Measurements from ENCODE around the gene TSPAN9.

TSPAN9 gene

DNA sequence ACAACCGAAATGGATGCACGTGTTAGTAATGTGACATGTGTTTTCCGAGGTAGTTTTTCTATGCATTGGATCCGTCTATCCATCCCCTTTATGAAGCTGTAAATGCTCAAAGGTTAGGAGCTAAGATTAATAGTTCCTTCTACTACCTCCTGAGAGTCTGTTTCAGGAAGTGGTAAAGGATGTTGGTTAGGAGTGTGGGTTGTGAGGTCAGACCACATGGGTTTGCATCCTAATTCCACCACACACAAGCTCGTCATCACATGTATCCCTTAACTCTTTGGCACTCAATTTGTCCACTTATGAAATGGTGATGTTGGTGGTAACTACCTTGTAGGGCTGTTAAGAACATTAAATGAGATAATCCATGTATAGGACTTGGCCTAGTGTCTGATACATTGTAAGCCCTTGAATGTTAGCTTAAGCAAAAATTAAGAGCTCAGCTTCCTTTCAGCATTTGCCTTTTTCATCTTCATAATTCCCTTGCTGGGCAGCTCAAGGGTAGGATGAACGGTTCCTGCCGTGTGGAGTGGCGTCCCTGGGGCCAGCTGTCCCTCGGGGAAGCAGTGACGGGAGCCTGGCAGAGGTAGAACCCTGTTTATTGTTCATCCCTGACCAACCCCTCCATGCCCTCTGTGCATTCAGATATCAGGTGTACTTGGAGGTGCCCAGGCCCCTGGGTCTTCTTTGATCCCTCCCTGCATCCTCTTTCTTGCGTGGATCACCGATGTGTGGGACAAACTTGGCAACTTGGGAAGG lies 52.3 kb downstream of the TSPAN9 start:
- FAIRE-seq: no peak

DNA sequence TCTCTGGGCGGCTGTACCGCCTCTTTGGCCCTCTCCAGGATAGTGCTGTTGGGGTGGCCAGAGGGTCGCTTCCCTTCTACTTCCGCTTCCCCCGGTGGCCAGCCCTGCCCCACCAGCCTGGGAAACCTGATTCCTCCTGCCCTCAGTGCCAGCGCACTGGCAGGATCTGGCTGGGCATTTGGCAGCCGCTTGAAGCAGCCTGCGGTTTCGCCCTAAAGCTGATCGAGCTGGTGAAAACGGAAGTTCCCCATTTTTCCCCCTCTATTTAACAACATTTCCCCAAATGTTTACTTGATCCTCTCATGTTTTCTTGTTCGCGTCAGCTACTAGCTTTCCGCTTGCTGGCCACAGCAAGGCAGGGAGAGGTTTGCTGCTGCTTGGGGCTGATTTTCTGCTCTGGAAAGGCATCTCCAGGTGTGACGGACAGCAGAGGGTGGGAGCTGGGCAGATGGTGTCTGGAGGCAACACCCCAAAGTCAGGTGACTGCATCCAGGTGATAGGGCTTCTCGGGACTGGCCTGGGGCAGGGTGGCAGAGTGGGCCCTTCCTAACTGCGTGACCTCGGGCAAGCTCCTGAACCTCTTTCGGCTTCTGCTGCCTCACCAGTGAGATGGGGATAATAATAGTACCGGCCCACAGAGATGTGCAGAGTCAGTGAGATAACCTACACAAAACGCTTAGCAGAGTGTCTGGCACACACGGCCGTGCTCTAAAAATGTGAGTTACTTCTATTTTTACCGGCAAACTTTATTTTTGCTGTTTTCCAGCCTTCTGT lies 53.1 kb downstream of the TSPAN9 start:
- FAIRE-seq: no peak

DNA sequence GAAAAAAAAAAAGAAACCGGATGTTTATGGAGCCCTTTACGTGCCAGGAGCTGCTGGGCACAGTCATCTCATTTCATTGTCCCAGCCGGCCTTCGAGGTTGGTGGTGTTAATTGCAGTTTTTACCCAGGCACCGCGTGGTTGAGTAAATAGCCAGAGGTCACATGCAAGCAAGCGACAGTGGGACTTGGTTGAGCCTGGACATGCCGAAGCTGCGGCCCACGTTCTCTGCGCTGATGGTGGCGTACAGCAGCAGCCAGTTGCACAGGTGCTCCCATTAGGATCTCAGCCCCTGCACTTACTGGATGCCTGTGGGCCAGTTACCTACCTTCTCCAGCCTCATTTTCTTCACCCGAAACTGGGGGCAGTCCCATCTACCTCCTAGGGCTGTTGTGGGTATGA lies 54.0 kb downstream of the TSPAN9 start:
- no peak for FAIRE-seq

DNA sequence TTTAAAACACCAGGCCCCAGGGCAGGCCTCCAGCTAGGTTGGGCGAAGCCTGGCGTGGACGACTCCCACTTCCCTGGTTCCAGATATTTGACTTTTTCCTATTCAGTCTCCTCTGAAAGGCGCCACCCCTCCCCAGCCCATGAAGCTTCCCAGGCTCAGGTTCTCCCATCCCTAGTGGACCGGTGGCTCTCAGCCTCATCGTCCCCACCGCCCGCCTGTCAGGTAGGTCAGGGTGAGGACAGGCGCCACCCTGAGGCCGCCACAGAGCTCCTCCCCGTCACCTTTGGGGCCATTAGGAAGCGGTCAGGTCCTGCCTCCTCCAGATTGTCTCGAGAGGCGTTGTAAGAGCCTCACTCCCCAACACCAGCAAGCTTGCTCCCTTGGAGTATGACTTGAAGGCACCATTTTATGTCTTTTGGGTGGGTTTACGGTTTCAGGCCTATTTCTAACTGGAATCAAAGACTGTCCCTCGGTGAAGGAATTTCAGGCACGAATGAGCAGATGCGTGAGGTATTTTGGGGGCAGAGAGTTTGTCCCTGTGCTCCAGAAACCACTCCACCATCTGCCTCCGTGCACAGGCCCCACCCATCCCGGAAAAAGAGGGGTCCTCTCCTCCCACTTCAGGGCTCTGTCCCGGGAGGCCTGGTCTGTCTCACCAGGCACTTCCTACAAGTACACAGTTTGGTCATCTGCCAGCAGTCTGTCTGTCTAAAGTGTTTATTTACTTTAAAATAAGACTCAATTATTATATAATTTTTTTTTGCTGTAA lies 55.6 kb downstream of the TSPAN9 start:
- FAIRE-seq: no peak

DNA sequence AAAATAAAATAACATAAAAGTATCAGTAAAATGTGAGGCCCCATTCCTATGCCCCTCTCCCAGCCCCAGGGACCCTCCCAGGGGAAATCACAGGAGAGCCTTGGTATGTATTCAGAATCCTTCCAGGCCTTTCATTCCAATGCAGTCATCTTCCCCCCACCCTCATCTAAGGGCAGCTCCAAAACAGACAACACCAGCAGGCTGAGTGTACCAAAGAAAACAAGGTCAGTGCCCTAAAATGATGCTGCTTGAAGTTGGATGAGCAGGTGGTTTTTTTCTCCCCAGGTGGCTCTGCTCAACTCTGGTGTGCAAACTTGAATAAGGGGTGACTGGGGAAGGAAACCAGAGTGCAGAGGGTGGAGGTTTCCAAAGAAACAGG lies 56.2 kb downstream of the TSPAN9 start:
- FAIRE-seq: no peak

DNA sequence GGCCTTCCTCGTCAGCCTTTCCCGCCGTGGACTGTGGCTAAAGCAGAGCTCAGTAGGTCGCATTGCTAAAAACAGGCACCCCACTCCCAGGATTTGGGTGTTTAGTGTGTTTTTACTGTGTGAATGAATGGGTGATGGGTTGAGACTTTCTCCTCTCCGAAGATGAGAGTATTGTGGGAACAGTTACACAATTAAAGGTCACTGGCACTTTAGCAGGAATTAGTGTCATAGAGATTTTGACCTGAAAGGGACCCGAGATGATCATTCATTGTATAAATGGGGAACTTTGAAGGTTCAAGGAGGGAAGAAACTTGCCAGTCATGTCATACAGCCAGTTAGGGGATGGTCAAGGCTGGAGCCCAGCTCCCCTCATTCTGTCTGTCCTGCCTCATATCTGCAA lies 56.9 kb downstream of the TSPAN9 start:
- FAIRE-seq: no peak

DNA sequence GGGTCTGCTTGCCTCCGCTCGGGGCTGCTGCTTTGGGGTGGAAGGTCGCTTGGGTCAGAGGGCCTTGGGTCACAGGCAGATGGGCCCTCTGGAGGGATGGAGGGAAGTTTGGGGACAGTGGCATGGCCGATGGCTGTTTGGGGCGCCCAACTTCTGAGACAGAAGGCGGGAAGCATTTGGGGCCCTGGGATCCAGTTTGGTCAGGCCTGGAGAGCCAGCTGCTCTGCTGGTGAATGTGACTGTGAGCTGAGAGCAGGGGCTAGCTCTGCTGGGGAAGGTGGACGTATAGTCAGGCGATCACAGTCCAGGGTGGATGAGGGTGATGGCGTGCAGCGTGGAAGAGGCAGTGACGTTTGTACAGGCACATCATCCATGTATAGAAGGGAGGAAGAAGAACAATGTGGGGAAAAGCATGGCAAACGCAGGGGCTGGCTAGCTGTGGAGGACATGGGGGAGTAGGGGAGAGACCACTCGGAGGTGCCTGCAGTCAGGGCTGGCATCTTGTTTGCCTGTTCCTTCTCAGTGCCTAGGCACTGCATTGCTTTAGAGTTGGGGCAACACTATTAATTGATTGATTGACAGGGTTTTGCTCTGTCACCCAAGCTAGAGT lies 57.5 kb downstream of the TSPAN9 start:
- no peak for FAIRE-seq

DNA sequence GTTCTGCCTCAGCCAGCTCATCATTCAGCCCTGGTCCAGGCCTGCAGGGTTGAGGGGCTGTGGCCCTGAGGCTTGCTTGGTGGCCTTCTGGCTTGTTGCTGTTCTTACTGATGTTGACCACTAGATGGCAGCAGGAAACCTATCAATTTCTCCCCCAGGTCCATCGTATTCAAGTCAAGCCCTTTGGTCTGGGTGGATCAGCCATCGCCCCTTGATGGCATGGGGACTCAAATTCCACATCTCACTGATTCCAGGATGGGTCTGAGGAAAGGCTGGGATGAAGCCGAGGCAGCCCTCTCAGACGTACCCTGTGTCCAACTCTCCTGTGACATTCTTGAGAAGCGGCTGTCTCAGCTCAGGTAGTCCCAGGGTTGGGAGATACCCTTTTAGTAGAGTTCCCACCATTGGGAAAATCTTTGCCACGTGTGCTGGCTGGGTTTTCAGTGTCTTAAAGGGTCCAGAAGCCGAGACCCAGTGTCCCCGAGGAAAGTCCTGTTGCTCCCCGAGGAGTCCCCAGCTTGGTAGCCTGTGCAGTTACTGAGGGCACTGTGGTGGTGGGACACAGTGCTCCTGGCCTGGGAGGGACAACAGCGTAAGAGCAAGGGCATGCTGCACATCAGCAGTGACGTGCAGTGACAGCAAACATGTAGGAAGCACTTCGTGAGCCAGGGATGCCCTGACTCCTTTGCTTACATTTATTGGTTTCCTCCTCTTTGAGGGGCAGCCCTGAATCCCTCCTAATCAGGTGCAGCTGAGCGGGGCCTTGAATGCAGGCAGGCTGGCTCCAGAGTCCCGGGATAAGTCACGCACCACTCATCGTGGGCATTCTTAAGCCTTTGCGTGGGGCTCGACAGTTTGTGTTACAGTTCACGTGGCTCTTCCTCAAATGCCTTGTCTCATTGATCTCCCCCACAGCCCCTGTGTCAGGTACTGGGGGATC lies 58.6 kb downstream of the TSPAN9 start:
- FAIRE-seq: no peak

DNA sequence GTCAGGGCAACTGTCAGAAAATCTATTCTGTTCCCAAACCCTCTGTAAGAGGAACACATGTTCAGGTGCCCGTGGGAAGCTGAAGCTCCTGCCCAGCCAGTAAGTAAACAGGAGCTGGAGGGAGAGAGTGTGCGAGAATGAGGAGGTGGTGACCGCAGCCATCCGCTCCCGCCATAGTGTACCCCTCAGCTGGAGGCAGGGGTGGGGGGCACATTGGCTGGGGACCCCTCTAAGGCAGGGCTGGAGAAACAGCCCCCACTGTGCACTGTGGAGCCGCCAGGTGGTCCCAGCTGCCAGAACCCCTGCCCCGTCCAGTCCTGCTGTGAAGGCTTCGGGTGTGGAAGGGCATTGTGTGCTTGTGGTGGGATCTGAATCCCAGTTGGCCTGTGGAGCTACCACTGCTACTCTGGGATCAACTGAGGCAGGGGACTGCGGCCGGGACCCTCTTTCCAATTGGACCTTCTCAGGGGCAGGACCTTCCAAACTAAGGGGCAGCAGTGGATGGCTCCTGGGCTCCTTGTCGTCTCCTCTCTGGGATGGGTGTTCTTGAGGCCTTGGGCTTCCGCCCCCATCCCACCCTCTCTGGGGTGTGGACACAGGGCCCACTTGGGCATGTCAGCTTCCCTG lies 59.6 kb downstream of the TSPAN9 start:
- no peak for FAIRE-seq

DNA sequence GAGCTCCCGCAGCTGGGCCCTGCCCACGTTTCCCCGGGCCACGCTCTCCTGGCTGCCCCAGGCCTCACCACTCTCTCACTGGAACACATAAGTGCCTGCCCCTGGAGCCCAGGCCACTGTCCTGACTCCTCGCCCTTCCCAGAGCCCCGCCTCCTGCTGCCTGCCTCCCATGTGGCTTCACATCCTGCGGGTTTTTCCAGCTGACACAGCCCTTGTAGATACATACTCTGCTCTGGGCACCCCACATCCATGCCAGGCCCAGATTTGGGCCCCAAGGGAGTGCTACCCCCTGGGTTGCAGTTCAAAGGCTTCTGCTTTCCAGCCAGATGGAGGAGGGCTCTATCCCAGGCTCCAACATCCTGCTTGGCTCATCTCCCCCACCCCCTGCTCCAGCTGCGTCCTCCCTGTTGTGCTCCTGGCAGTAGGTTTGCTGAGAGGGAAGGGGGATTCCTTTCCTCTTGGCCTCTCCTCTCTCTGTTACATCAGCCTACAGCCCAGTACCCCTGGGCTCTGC lies 60.1 kb downstream of the TSPAN9 start:
- FAIRE-seq: no peak

DNA sequence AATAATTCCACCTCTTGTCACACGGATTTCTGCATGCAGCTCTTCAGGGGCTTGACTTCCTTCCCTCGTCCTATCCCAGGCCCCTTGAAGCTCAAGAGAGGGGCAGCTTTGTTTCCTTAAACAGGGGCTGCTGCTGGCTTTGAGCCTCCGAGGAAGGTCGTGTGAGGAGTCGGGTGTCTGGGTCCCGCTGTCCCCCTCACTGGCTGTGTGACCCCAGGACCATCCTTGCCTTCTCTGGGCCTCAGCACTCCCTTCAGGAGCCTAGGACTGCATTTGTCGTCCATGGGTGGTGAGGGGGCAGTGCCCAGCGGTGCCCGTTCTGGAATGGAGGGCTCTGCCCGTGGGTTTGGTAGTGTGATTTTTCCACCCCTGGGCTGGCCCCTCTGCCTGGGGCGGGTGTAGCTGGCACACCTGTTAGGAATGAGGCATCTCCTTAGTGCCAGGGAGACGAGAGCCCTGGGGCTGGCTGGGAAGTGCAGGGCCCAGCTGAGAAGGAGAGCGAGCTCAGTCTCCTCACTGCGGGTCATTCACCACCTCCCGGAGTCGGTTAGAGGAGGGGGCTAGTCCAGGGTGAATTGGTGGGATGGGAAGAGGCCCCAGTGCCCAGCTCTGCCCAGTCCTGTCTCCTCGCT lies 60.8 kb downstream of the TSPAN9 start:
- no peak for FAIRE-seq

DNA sequence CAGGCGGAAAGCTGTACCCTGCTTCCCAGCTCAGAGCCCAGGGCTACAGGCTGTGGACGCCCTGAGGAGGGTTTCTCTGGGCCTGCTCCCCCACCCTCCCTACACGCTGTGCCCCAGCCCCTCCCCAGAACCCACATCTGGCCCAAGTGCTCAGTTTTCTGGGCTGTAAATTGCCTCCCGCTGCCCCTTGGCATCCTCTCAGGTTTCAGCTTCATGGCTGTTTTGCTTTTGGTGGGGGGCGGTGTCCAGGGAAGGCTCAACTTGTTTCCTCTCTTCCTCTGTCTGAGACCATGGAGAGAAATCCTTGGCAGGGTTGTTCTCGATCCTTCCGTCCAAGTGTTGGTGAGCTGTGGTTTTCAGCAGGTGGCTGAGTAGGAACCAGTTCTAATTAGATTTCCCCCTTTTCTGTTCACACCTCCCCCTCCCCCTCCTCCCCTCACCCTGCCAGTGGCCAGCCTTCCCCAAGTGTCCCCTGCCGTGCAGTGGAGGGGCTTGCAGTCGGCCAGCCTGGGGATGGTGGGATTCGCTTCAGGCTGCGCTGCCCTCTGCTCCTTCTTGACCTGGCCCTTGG lies 61.8 kb downstream of the TSPAN9 start:
- FAIRE-seq: no peak

DNA sequence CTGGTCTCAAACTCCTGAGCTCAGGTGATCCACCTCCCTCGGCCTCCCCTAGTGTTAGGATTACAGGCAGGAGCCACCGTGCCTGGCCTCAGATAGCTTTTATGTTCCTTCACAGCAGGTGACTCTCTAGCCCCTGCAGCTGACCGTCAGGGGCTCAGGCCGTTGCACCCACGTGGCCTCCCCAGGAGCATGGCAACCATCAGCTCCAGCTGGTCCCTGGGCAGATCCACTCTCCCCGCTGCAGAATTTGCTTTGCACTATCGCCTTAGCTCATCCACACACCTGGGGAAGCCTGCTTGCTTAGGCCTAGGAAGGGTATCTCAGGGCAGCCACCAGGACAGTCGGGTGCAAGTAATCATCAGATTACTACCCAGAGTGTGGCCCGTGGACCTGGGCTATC lies 62.6 kb downstream of the TSPAN9 start:
- no peak for FAIRE-seq

DNA sequence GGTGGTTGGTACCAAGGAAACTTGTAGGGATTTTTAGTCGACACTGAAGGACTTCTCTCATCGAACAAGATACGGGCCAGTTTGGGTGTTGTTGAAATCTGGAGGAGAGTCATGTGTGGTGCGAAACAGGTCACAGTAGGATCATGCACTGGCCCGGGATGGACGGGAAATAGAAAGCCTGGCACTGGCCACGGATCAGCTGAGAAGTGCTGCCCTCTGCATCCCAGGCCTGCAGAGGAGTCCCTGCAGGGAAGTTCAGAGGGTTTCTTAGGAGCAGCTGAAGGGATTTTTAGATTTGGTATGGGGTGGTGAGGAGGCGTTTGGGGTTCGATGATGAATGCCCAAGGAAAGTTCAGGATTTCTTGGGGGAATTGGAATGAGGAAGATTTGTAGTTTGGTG lies 63.1 kb downstream of the TSPAN9 start:
- FAIRE-seq: no peak

DNA sequence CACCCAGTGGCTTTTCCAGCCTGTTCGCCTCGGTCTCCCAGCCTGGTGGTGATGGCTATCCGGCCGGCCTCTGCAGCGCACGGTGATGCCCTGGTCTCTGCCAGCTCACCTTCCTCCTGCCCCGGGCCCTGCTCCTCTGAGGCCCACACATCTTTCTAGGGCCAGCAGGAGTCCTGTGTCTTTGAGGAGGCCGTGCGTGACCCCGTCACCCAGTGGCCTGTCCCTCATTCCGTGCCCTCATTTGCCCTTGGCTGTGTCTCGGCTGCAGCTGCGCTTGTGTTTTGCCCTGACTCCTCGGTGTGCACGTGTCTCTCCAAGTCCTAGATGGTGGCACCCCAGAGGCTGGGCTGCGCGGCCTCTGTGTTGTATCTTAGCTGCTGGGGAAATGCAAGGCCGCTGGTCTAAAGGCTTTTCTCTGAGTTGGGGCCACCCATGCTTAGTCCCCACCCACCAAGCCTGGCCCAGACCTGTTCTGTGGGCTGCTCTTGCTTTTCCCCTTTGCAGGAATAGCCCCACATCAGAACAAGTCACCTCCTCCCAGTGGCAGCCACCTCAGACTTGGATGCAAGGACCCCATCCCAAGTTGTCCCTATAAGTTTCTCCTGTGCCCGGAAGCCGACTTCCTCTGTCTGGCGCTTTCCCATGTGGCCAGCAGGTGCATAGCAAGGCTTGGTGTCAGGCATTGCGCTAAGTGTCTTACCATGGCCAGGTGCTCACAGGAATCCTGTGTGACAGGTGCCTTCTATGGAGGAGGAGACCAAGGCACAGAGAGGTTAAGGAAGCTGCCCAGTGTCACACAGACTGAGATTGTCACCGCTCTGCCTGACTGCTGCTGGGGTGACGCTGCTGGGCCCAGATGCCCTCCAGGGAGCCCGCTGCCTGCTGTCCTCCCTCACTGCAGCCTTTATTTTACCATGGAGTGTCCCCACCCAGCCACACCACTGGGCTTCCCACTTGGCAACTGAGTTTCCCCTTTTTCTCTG lies 64.5 kb downstream of the TSPAN9 start:
- no peak for FAIRE-seq

DNA sequence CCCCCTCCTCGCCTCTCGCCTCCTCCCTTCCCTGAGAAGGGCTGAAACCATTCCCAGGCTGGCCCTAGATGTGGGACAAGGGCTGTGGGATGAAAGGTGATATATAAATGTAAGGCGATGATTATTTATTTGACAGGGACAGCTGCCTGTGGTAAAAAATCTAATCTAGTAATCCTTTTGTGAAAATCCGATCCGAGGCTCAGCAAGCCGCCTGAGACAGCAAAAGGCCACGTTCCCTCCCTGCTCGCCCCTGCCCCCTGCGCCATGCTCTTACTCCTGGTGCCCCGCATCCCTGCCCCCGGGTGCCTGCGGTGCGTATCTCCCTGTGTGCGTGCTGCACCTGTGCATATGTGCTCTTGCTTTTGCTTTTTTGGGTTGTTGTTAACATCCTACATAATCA lies 65.2 kb downstream of the TSPAN9 start:
- no peak for FAIRE-seq

DNA sequence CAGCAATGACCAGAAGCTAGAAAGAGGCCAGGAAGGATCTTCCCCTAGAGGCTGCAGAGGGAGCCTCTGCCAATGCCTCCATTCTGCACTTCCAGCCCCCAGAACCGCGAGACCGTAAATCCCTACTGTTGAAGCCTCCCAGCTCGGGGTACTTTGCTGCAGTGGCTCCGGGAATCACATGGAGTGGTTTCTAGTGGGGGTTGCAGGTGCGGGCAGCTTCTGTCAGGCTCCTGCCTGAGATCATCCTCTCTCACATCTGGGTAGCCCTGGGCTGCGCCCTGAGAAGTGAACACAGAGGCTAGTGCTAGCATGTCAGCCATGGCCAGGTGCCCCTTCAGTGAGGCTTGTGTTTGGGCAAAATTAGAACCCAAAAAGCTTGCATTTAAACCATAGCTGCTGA lies 67.3 kb downstream of the TSPAN9 start:
- no peak for FAIRE-seq

DNA sequence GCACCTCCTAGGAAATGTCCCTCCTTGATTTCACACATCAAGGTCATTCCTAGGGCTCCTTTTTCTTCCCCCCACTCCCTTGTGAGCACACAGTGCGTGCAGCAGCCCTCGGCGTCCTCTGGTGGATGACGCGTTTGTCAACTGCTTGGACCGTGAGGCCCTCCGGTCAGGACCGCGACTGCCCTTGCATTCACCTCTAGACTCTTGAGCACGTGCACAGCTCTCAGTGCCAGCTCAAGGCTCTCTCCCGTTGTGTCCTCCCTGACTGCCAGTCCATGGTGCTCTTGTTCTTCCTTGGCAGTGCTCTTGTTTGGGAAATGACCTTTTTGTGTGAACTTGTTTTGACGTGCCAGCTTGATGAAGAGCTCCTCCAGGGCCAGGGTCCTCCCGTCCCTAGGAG lies 67.9 kb downstream of the TSPAN9 start:
- FAIRE-seq: no peak

DNA sequence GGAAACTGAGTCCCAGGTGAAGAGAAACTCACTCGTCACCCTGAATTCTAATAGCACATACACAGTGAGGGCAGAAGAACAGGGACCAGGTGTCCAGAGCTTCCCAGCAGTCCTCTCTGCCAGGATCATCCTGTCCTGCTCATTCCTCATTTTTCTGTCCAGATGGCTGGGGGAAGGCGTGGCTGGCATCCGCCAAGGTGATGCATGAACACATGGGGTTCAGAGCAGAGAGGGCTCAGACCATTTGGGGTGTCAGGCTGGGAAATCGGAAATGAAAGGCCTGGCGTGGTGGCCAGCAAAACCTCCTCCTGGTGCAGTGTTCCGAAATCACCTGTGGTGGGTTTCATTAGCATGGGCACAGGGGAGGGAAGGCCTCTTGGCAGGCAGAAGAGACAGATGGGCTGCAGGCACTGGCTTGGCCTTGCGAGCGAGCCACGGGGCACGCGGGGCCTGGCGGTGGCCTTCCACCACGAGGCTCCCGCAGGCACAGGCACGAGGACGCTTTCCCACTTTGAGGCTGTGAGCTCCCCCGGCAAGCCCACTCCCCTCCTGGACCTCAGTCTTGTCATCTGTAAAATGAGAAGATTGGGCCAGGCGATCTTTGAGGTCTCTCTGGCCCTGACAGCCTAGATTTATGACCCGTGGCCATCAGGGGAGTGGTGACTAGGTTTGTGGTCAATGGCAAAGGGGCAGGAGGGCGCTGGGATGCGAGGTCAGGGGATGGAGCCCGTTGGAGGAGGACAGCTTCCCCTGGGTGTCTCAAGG lies 68.5 kb downstream of the TSPAN9 start:
- no peak for FAIRE-seq
